GM10248 (cell line): ENCODE data around the gene LHFPL6.

ENCODE experiments used
- CTCF ChIA-PET: fragments of 300-600 bp; sonication (Branson Sonifier 250); formaldehyde crosslinking; extraction: SDS; loops from one replicate; lab custom pipeline; 2021; ENCODE audit warnings: antibody characterized with exemption; lab: Yijun Ruan, JAX
- POLR2A ChIA-PET: fragments of 350-650 bp; sonication (Branson Sonifier 250); formaldehyde crosslinking; extraction: SDS; loops from one replicate; lab custom pipeline; 2020; ENCODE audit warnings: antibody characterized with exemption; lab: Yijun Ruan, JAX
- DNase-seq: peaks from one replicate; pipeline ENCODE4 v3.0.0; 2012; ENCODE audit errors: extremely low spot score
- CTCF ChIP-seq: IDR thresholded peaks from 2 replicates; pipeline ENCODE4 v1.5.1; 2012; ENCODE audit warnings: mild to moderate bottlenecking, low read depth; ENCODE audit errors: extremely low read depth, missing control alignments, control extremely low read depth

Gene LHFPL6

GRCh38 chr13:39415008-39415802 lies 187.8 kb downstream of the LHFPL6 start:
- DNase-seq = no peak
- POLR2A ChIA-PET = no interaction called here
- CTCF ChIA-PET = interaction anchor here (1.0 to 1.5 kb wide), 6 partner anchors 17 to 201 kb away, joined by 3 to 5 read pairs (median 4); no protein-coding TSS in a partner anchor
- peak; percentile 7 for TF ChIP-seq CTCF

- ChIA-PET CTCF (interaction anchor here (0.7 to 1.5 kb wide), 4 partner anchors 11 to 197 kb away, joined by 3 to 4 read pairs (median 3); no protein-coding TSS in a partner anchor), POLR2A (no interaction called here)
- peak; percentile 26 for DNase-seq
- no peak for TF ChIP-seq CTCF
Measured at GRCh38 chr13:39414339-39414738, 188.7 kb downstream of the LHFPL6 start.

- no peak for TF ChIP-seq CTCF
- ChIA-PET POLR2A (no interaction called here), CTCF (interaction anchor here (0.8 to 1.2 kb wide), 3 partner anchors 17 to 205 kb away, joined by 3 read pairs; no protein-coding TSS in a partner anchor)
- DNase-seq = no peak
Measured at GRCh38 chr13:39411511-39411910, 191.5 kb downstream of the LHFPL6 start.

- ChIA-PET CTCF (interaction anchor here (1.0 to 1.2 kb wide), 2 partner anchors 50 to 205 kb away, joined by 3 read pairs; no protein-coding TSS in a partner anchor), POLR2A (no interaction called here)
- no peak for DNase-seq
- no peak for TF ChIP-seq CTCF
Measured at GRCh38 chr13:39410964-39411363, 192.0 kb downstream of the LHFPL6 start.

- DNase-seq = no peak
- no peak for TF ChIP-seq CTCF
- POLR2A ChIA-PET = no interaction called here
Measured at GRCh38 chr13:39410096-39410901, 192.7 kb downstream of the LHFPL6 start.

GRCh38 chr13:39408512-39408911 lies 194.5 kb downstream of the LHFPL6 start:
- ChIA-PET CTCF (interaction anchor here (1.6 kb wide), 1 partner anchor 263 kb away, joined by 3 read pairs; no protein-coding TSS in a partner anchor), POLR2A (no interaction called here)
- no peak for DNase-seq
- TF ChIP-seq CTCF = no peak

More at GRCh38 chr13:39410096-39410901, 192.7 kb downstream of the LHFPL6 start:
- CTCF ChIA-PET = interaction anchor here (1.6 kb wide), 1 partner anchor 265 kb away, joined by 3 read pairs; no protein-coding TSS in a partner anchor
